Activated CD4-positive, alpha-beta T cell treated with anti-CD3 and anti-CD28 coated beads for 4 hours (primary cell): ENCODE results near the gene GALNT13.

ENCODE experiments used
- DNase-seq, 2 donors: peaks; one replicate each; pipeline ENCODE4 v3.0.0-alpha.2; 2020

The GALNT13 gene

DNA sequence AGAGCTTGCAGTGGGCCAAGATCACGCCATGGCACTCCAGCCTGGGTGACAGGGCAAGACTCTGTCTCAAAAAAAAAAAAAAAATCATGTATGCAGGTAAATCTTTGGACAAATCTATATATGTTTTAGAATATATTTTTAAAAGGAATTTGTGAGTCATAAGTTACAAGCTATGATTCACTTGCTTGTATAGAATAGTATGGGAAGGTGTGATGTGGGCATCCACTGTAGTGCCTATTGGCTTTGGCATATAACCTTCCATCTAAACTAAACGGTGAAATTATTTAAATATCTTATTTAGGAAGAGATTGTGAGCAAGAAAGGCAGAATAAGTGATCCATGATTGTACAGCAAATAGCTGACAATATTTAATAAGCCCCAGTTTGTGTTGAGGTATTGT, 261.1 kb downstream of the GALNT13 start:
- DNase-seq: no peak

- no peak for DNase-seq
These were observed 262.1 kb downstream of the GALNT13 start for GRCh38 chr2:154133823-154134222.

DNA sequence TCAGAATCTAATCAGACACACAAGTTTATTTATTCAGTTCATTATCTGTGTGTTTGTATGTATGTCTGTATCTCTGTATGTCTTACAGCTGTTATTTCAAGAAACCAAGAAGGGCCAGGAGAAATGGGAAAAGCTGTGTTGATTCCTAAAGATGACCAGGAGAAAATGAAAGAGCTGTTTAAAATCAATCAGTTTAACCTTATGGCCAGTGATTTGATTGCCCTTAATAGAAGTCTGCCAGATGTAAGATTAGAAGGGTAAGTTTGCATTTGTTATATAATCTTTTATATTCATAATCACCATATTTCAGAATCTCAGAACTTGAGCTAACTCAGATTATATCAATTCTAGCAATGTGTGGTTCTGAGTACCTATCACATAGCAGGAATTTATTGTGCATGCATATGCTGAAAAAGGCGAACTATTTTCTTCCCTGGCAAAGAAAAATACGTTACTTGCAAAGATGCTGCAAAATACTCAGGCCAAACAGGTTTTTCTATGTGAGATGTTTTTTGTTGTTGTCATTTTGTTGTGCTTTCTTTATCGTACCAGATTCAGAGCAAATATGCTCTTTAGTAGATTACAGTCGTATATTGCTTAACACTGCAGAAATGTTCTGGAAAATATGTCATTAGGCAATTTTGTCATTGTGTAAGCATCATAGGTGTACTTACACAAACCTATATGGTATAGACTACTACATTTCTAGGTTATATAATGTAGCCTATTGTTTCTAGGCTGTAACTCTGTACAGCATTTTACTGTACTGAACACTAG, 268.7 kb downstream of the GALNT13 start:
- no peak for DNase-seq

- no peak for DNase-seq
These were observed 270.8 kb downstream of the GALNT13 start for GRCh38 chr2:154142480-154142879.

- no peak for DNase-seq
These were observed 271.4 kb downstream of the GALNT13 start for GRCh38 chr2:154143105-154143504.

DNA sequence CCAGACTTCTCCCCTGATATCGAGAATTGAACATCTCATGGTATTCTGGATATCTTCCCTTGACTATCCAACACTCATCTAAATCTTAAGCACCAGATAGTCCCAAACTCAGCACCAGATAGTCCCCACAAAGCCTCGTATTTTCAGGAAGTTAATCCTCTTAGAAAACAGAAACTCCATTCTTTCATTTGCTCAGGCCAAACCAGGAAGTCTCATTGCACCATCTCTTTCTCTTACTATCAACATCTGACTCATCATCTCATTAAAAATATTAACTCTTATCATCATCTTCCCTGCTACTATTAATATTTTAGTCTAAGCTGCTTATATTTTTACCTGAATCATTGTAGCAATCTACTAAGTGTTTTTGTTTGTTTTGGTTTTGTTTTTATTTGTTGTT, 286.4 kb downstream of the GALNT13 start:
- DNase-seq: no peak

DNA sequence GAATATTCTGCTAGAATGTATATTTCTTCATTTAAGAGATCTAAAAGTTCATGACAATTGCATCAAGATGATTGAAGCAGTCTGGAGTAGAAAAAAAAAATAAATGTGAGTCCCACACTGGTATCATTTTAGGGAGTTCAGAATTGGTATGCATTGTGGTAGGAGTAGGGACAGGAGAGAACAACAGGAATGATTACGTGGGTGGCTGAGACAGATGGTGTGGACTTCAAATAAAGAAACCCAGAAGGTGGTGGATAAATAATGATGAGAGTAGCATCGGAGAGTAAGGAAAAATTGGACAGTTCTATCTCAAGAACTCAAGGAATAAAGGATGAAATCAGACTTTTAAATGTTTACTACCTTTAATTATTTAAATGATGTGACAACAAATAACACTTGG, 289.6 kb downstream of the GALNT13 start:
- DNase-seq: no peak

DNA sequence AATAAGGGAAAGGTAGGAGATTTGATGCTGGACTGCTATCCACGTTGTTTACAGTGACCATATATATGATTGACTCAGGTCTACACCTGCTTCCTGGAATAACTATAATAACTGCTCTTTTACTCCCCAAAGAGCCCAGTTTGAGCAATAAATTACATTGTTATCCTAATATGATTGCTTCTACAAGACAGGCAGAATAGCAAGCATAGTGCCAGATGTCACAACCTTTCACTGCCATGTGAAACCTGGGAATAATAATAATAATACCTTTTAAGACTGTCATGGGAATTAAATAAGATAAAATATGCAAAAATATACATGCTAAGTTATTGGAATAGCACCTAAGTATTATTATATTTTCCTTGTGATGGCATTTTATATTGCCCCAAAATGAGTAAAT, 298.7 kb downstream of the GALNT13 start:
- DNase-seq: no peak

GRCh38 chr2:154173164-154173563, 301.4 kb downstream of the GALNT13 start:
- DNase-seq: no peak

GRCh38 chr2:154173919-154174318, 302.2 kb downstream of the GALNT13 start:
- DNase-seq: no peak

DNA sequence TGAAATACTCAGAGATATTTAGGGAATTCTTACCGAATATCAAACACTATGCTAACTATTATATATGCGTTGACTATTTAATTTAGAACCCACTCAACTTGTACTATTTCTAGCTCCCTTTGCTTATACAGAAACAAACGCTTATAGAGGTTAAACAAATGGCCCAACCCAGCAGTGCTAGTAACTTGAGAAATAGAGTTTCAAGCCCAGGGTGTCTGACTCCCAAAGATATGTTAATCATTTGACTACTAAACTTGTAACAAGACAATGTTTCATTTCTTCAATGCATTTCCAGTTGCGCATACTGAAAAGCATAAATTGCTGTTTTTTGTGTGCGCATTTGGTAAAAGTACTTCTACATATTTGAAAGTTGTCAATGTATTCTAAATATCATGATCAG, 310.3 kb downstream of the GALNT13 start:
- DNase-seq: no peak

- no peak for DNase-seq
These were observed 316.2 kb downstream of the GALNT13 start for GRCh38 chr2:154187948-154188347.

DNA sequence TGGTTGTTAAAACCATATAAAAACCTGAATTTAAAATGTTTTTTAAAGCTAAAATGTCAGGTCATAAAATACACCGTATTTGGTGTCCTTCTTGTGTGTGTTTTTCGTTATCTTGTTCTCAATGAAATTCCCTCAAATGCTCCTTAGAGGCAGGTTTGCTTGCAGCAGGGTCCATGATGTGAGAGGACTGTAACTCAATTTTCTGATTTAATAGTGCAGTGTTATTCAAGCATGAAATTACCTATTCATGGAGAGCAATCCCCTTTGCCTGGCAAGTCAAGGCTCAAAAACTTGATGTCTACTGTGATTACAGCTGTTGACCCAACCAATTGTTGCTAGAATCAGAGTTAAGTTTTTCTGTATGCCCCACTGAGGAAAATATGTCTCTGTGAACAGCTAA, 318.2 kb downstream of the GALNT13 start:
- no peak for DNase-seq

DNA sequence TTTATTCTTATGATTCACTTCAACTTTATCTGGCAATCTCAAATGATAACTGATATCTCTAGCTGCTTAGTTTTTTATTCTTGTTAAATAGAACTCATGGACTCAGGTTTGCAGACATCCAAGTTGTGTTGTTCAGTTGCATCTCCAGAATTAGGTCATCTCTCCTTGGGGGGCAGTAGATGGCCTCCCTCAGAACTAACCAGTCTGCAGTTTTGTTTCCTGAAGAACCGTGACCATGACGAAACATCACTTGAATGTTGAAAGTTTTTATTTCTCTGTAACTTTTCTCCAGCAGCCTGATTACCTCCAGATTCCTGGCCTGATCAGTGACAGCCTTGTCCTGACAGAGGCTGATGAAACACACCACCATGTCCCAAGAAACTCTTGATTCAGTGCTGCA, 321.5 kb downstream of the GALNT13 start:
- no peak for DNase-seq

GRCh38 chr2:154194909-154195643, 323.4 kb downstream of the GALNT13 start:
- DNase-seq: no peak

- DNase-seq: no peak
These were observed 324.0 kb downstream of the GALNT13 start for GRCh38 chr2:154195644-154196195.

GRCh38 chr2:154198866-154199265, 327.1 kb downstream of the GALNT13 start:
- no peak for DNase-seq

GRCh38 chr2:154203206-154203605, 331.5 kb downstream of the GALNT13 start:
- no peak for DNase-seq

GRCh38 chr2:154203902-154204301, 332.2 kb downstream of the GALNT13 start:
- DNase-seq: no peak

- DNase-seq: no peak
These were observed 335.7 kb downstream of the GALNT13 start for GRCh38 chr2:154207288-154208047.

GRCh38 chr2:154223726-154224125, 352.0 kb downstream of the GALNT13 start:
- DNase-seq: no peak

- DNase-seq: no peak
These were observed 355.2 kb downstream of the GALNT13 start for GRCh38 chr2:154226931-154227330.

DNA sequence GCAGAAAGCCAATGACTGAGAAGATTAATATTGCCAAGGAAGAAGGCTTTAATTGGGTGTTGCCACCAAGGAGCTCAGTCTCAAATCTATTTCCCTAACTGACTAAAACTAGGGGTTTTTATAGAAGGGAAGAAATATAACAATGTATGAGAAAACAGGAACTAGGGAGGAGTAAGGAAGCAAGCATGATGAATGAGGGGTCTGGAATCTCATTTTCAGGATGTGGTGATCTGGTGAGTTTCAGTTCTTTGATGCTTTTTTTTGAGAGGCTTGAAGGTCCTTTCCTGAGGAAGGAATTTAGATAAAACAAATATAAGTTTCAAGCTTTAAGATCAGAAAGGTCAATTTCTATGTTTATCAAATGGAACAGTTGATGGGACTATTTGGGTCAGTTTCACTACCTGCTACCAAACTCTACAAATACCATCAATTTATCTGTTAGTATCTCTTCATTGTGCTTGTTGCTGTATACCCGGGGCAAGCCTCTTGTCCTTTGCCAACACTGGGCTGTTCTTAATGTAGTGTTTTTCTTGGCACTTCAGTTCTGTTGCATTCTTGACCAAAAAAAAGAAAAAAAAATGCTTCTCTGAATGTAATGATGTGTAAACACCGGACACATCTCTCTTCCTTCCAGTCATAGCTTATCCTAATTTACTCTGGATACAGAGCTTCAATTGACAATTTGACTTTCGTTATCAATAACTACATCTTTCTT, 357.0 kb downstream of the GALNT13 start:
- no peak for DNase-seq
